Cardiac septum (tissue), 1 donor: Measurements from ENCODE around the gene PCSK6. TPM values are rescaled to one million over a fixed set of nuclear protein-coding genes. Genes with fewer than 3 reads are reported as not detected.

Experiments used
- DNase-seq: peaks from one replicate; pipeline ENCODE4 v3.0.0-alpha.2; 2020; ENCODE audit warnings: low spot score
- intact Hi-C: fragments of 100-400 bp; cut with DNase I; formaldehyde crosslinking; loops from one replicate; pipeline ENCODE4 v1.14.0; 2022
- total RNA-seq: library from RNA; stranded (reverse); fragmentation: NEBNext Ultra II Directional; extraction: Animal tissue kit (Norgen Biotek cat#: 25700); gene quantifications from one replicate; pipeline ENCODE4 v1.2.1, GENCODE V29; 2021
- donor health status: DM: no; HTN: no; CAD: no.

Gene PCSK6
- total RNA-seq, 1 donor from 2014 or later = 10.6 TPM

- intact Hi-C loops = loop anchor here (1.0 to 10.0 kb wide), 3 partner anchors 170 to 344 kb away; partner anchors contain the start of gene LRRK1
- DNase-seq = no peak
Measured at GRCh38 chr15:101258238-101259144, 231.0 kb downstream of the PCSK6 start.

- intact Hi-C loops = loop anchor here (10.0 kb wide), 1 partner anchor 342 kb away; the partner anchor contains the start of gene LRRK1
- no peak for DNase-seq
Measured at GRCh38 chr15:101256757-101257156, 232.8 kb downstream of the PCSK6 start.

- intact Hi-C loops = loop anchor here (2.0 to 10.0 kb wide), 2 partner anchors 135 to 341 kb away; partner anchors contain the start of gene LRRK1
- DNase-seq = no peak
Measured at GRCh38 chr15:101255615-101256241, 233.8 kb downstream of the PCSK6 start.

GRCh38 chr15:101255051-101255395 is 234.5 kb downstream of the PCSK6 start:
- DNase-seq = no peak
- intact Hi-C loops = loop anchor here (2.0 to 10.0 kb wide), 2 partner anchors 134 to 340 kb away; partner anchors contain the start of gene LRRK1

GRCh38 chr15:101254157-101255050 is 235.1 kb downstream of the PCSK6 start:
- intact Hi-C loops = loop anchor here (2.0 to 10.0 kb wide), 3 partner anchors 52 to 340 kb away; partner anchors contain the start of gene LRRK1
- DNase-seq = no peak

Other genes with a start within 250 kb of the PCSK6 start
- gene CHSY1, start 237.7 kb downstream of the PCSK6 start, total RNA-seq = 17.5 TPM
- gene SELENOS, start 212.2 kb downstream of the PCSK6 start, total RNA-seq = 51.6 TPM
- gene SNRPA1, start 194.5 kb downstream of the PCSK6 start, total RNA-seq = 26.0 TPM
- 45.0 TPM for gene TM2D3, start 162.7 kb upstream of the PCSK6 start, total RNA-seq
- 27.3 TPM for gene TARS3, start 234.8 kb upstream of the PCSK6 start, total RNA-seq